H9 (cell line): Measurements from ENCODE around the gene UNC13D. TPM values are rescaled to one million over a fixed set of nuclear protein-coding genes. Genes with fewer than 3 reads are reported as not detected.

Source experiments
- DNase-seq: peaks from one replicate; pipeline ENCODE4 v3.0.0-alpha.2; 2017
- H2AFZ ChIP-seq: one replicate; pipeline ENCODE4 v1.6.1; 2013; ENCODE audit warnings: mild to moderate bottlenecking, low read length, control low read depth, moderate library complexity
- H2AK5ac ChIP-seq: 2 replicates; pipeline ENCODE4 v1.6.1; 2013; ENCODE audit warnings: low read length, control low read depth, mixed read lengths; ENCODE audit not compliant: insufficient read length
- H2BK120ac ChIP-seq: one replicate; pipeline ENCODE4 v1.6.1; 2013; ENCODE audit warnings: low read depth, mild to moderate bottlenecking, low read length, control low read depth, inconsistent platforms; ENCODE audit not compliant: poor library complexity, severe bottlenecking
- H2BK12ac ChIP-seq: 2 replicates; pipeline ENCODE4 v1.6.1; 2013; ENCODE audit warnings: low read length, control low read depth, mixed read lengths, low read depth; ENCODE audit not compliant: insufficient read length
- H2BK15ac ChIP-seq: 2 replicates; pipeline ENCODE4 v1.6.1; 2013; ENCODE audit warnings: low read depth, low read length, control low read depth
- H2BK20ac ChIP-seq: one replicate; pipeline ENCODE4 v1.6.1; 2013; ENCODE audit warnings: low read depth, mild to moderate bottlenecking, low read length, control low read depth, inconsistent platforms; ENCODE audit not compliant: poor library complexity, severe bottlenecking
- H2BK5ac ChIP-seq: 2 replicates; pipeline ENCODE4 v1.6.1; 2013; ENCODE audit warnings: low read length, control low read depth, mixed read lengths; ENCODE audit not compliant: insufficient read length
- H3K14ac ChIP-seq: 2 replicates; pipeline ENCODE4 v1.6.1; 2013; ENCODE audit warnings: low read length, control low read depth; ENCODE audit not compliant: insufficient read depth
- H3K18ac ChIP-seq: 2 replicates; pipeline ENCODE4 v1.6.1; 2013; ENCODE audit warnings: low read depth, mild to moderate bottlenecking, mixed read lengths, low read length, control low read depth; ENCODE audit not compliant: insufficient read length
- H3K23ac ChIP-seq: 2 replicates; pipeline ENCODE4 v1.6.1; 2013; ENCODE audit warnings: low read length, control low read depth, mixed read lengths, low read depth; ENCODE audit not compliant: insufficient read length
- H3K23me2 ChIP-seq: 2 replicates; pipeline ENCODE4 v1.6.1; 2013; ENCODE audit warnings: low read depth, mild to moderate bottlenecking, mixed read lengths, low read length, control low read depth; ENCODE audit not compliant: insufficient read length, poor library complexity, severe bottlenecking
- H3K27ac ChIP-seq: 2 replicates; pipeline ENCODE4 v1.5.1; 2013; ENCODE audit warnings: low read length, control low read depth, mixed read lengths, low read depth; ENCODE audit not compliant: insufficient read length
- H3K27me3 ChIP-seq: 2 replicates; pipeline ENCODE4 v1.6.1; 2013; ENCODE audit warnings: low read length, control low read depth, inconsistent platforms; ENCODE audit not compliant: insufficient read depth
- H3K4ac ChIP-seq: 2 replicates; pipeline ENCODE4 v1.6.1; 2013; ENCODE audit warnings: low read depth, mild to moderate bottlenecking, control low read depth, inconsistent platforms, low read length, moderate library complexity
- H3K4me1 ChIP-seq: 2 replicates; pipeline ENCODE4 v1.6.1; 2013; ENCODE audit warnings: low read length, control low read depth, inconsistent platforms; ENCODE audit not compliant: insufficient read depth
- H3K4me2 ChIP-seq: 2 replicates; pipeline ENCODE4 v1.6.1; 2013; ENCODE audit warnings: low read length, control low read depth, mixed read lengths; ENCODE audit not compliant: insufficient read length, insufficient read depth
- H3K56ac ChIP-seq: 2 replicates; pipeline ENCODE4 v1.6.1; 2013; ENCODE audit warnings: low read depth, mild to moderate bottlenecking, mixed read lengths, low read length, control low read depth; ENCODE audit not compliant: insufficient read length
- H3K79me1 ChIP-seq: 2 replicates; pipeline ENCODE4 v1.6.1; 2013; ENCODE audit warnings: low read depth, mild to moderate bottlenecking, moderate library complexity, low read length, control low read depth, inconsistent platforms; ENCODE audit not compliant: insufficient read depth, poor library complexity, severe bottlenecking
- H3K79me2 ChIP-seq: 2 replicates; pipeline ENCODE4 v1.6.1; 2013; ENCODE audit warnings: low read length, control low read depth, inconsistent platforms; ENCODE audit not compliant: insufficient read depth
- H3K9ac ChIP-seq: 2 replicates; pipeline ENCODE4 v1.6.1; 2013; ENCODE audit warnings: low read length, control low read depth, mixed read lengths; ENCODE audit not compliant: insufficient read length; ENCODE audit errors: extremely low read depth
- H3K9me3 ChIP-seq: one replicate; pipeline ENCODE4 v1.6.1; 2013; ENCODE audit warnings: low read depth, low read length, inconsistent platforms; ENCODE audit not compliant: control insufficient read depth
- H3T11ph ChIP-seq: one replicate; pipeline ENCODE4 v1.6.1; 2013; ENCODE audit warnings: mild to moderate bottlenecking, low read length, control low read depth, inconsistent platforms
- H4K20me1 ChIP-seq: one replicate; pipeline ENCODE4 v1.6.1; 2013; ENCODE audit not compliant: control insufficient read depth, insufficient read length, insufficient read depth
- H4K5ac ChIP-seq: 2 replicates; pipeline ENCODE4 v1.6.1; 2013; ENCODE audit warnings: low read depth, mild to moderate bottlenecking, mixed read lengths, low read length, control low read depth; ENCODE audit not compliant: insufficient read length
- H4K8ac ChIP-seq: replicated peaks from 2 replicates; pipeline ENCODE4 v1.6.1; 2013; ENCODE audit warnings: low read length, control low read depth, mixed read lengths, low read depth; ENCODE audit not compliant: insufficient read length
- H4K91ac ChIP-seq: 2 replicates; pipeline ENCODE4 v1.6.1; 2013; ENCODE audit warnings: low read depth, mild to moderate bottlenecking, moderate library complexity, mixed read lengths, low read length, control low read depth; ENCODE audit not compliant: insufficient read length
- H3K27ac Mint-ChIP-seq, 3 experiments: 2 replicates in 2 of 3; 3 replicates in 1 of 3; pipeline ENCODE4 v1.8.0; 2020 to 2021; ENCODE audit warnings: mixed read lengths in 3 of 3, mild to moderate bottlenecking in 1 of 3, moderate library complexity in 1 of 3
- H3K27me3 Mint-ChIP-seq: 2 replicates; pipeline ENCODE4 v1.8.0; 2021; ENCODE audit warnings: low read depth, mild to moderate bottlenecking, moderate library complexity, mixed read lengths
- H3K36me3 Mint-ChIP-seq, 3 experiments: 2 replicates in 2 of 3; 3 replicates in 1 of 3; pipeline ENCODE4 v1.8.0; 2020 to 2021; ENCODE audit warnings: low read depth in 3 of 3, mixed read lengths in 3 of 3; ENCODE audit not compliant: insufficient read depth in 1 of 3
- H3K4me1 Mint-ChIP-seq, 2 experiments: 2 replicates each; pipeline ENCODE4 v1.8.0; 2020; ENCODE audit warnings: mixed read lengths in 2 of 2
- H3K4me3 Mint-ChIP-seq, 2 experiments: 2 replicates in 1 of 2; 3 replicates in 1 of 2; pipeline ENCODE4 v1.8.0; 2020 to 2021; ENCODE audit warnings: mild to moderate bottlenecking in 2 of 2, mixed read lengths in 2 of 2, moderate library complexity in 1 of 2
- H3K9me3 Mint-ChIP-seq, 2 experiments: 2 replicates in 1 of 2; 3 replicates in 1 of 2; pipeline ENCODE4 v1.8.0; 2020; ENCODE audit warnings: mild to moderate bottlenecking in 2 of 2, mixed read lengths in 2 of 2, moderate library complexity in 1 of 2
- WGBS: extraction: QIAGEN DNeasy Blood & Tissue Kit; methylation state at CpG from one replicate; pipeline ENCODE4 v1.1.7; 2013; ENCODE audit warnings: missing lambda C conversion rate, low lambda C conversion rate, mixed read lengths; ENCODE audit not compliant: insufficient read length; ENCODE audit errors: extremely low coverage; 5-methylcytosine and 5-hydroxymethylcytosine counted together
- total RNA-seq: library from RNA; stranded (reverse); gene quantifications from 2 replicates; pipeline ENCODE4 v1.2.1, GENCODE V29; 2021
- TF ChIP-seq, protein P1 (sequence below): fragments of 200-600 bp; sonication (generic); conservative IDR thresholded peaks from 3 replicates; pipeline ENCODE4 v1.8.0; 2021; ENCODE audit warnings: antibody characterized with exemption, mild to moderate bottlenecking

Gene UNC13D
- total RNA-seq, 1 experiment from 2014 or later, result 6.3 TPM

GRCh38 chr17:75814021-75814395 lies 30.2 kb downstream of the UNC13D start:
- Mint-ChIP-seq H3K4me1 (no peaks in the 10 kb centered on the region), H3K36me3 (peaks cover 16 to 72% (median 62%) of the 10 kb centered on the region in 3 experiments; a peak in 6 of 7 replicates), H3K27me3 (no peaks in the 10 kb centered on the region), H3K4me3 (no peak overlapping the region), H3K27ac (no peak overlapping the region), H3K9me3 (no peaks in the 10 kb centered on the region)
- Histone ChIP-seq H4K20me1 (no peaks in the 10 kb centered on the region), H3K79me2 (no peaks in the 10 kb centered on the region), H3K27ac (no peak overlapping the region), H3K4me1 (no peaks in the 10 kb centered on the region), H2BK120ac (no peak overlapping the region), H3K4me2 (no peak overlapping the region), H2AK5ac (no peak overlapping the region), H3K4ac (no peak overlapping the region), H3K56ac (no peak overlapping the region), H2BK20ac (no peak overlapping the region), H3K79me1 (no peaks in the 10 kb centered on the region), H4K5ac (no peak overlapping the region), H3K23ac (no peak overlapping the region), H2BK5ac (no peak overlapping the region), H3T11ph (no peak overlapping the region), H2AFZ (no peak overlapping the region), H2BK15ac (no peak overlapping the region), H3K14ac (no peak overlapping the region), H3K27me3 (no peaks in the 10 kb centered on the region), H3K18ac (no peak overlapping the region), H2BK12ac (no peak overlapping the region), H3K23me2 (no peaks in the 10 kb centered on the region), H4K8ac (no peak overlapping the region), H3K9ac (no peak overlapping the region), H3K9me3 (no peaks in the 10 kb centered on the region), H4K91ac (no peak overlapping the region)
- DNase-seq, result no peak
- WGBS, result no CpG with 5 or more reads among the region's 6 CpGs
- TF ChIP-seq, protein P1, sequence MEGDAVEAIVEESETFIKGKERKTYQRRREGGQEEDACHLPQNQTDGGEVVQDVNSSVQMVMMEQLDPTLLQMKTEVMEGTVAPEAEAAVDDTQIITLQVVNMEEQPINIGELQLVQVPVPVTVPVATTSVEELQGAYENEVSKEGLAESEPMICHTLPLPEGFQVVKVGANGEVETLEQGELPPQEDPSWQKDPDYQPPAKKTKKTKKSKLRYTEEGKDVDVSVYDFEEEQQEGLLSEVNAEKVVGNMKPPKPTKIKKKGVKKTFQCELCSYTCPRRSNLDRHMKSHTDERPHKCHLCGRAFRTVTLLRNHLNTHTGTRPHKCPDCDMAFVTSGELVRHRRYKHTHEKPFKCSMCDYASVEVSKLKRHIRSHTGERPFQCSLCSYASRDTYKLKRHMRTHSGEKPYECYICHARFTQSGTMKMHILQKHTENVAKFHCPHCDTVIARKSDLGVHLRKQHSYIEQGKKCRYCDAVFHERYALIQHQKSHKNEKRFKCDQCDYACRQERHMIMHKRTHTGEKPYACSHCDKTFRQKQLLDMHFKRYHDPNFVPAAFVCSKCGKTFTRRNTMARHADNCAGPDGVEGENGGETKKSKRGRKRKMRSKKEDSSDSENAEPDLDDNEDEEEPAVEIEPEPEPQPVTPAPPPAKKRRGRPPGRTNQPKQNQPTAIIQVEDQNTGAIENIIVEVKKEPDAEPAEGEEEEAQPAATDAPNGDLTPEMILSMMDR, result no peak
